A549 (cell line): Measurements from ENCODE around the gene CD8A. TPM values are rescaled to one million over a fixed set of nuclear protein-coding genes. Genes with fewer than 3 reads are reported as not detected.

ENCODE experiments used
- polyA plus RNA-seq, 4 experiments: library from polyadenylated mRNA; depleted of rRNA in 3 of 4; stranded (reverse); fragments of >200 nt; fragmentation: RNase III in 1 of 4; extraction: RNeasy Plus Mini Kit Qiagen cat#74134 plus additional on column Dnase treatment in 1 of 4; gene quantifications; 2 replicates in 3 of 4; 3 replicates in 1 of 4; pipeline ENCODE4 v1.2.3, GENCODE V29; 2011 to 2017

CD8A gene
- polyA plus RNA-seq, 2 of the 4 experiments (the other 2 are of a cell fraction), result 0.10 to 0.40 TPM

Other genes with a start within 250 kb of the CD8A start
- gene CHMP3, start 227.5 kb downstream of the CD8A start, polyA plus RNA-seq (2011; rRNA removed), result 175 and 246 TPM in 2 replicates
- 108 to 109 TPM (median 108 TPM) in 3 replicates for gene CHMP3, start 227.5 kb downstream of the CD8A start, polyA plus RNA-seq (2017; fragmentation: RNase III; extraction: RNeasy Plus Mini Kit Qiagen cat#74134 plus additional on column Dnase treatment)
- 30.0 and 38.3 TPM in 2 replicates for gene RNF103, start 167.0 kb downstream of the CD8A start, polyA plus RNA-seq (2011; rRNA removed)
- gene RNF103, start 167.0 kb downstream of the CD8A start, polyA plus RNA-seq (2017; fragmentation: RNase III; extraction: RNeasy Plus Mini Kit Qiagen cat#74134 plus additional on column Dnase treatment), result 18.8 to 23.1 TPM (median 20.0 TPM) in 3 replicates
- gene RMND5A, start 70.6 kb downstream of the CD8A start, polyA plus RNA-seq (2011; rRNA removed), result 28.0 and 32.6 TPM in 2 replicates
- 9.9 to 10.5 TPM (median 10.3 TPM) in 3 replicates for gene RMND5A, start 70.6 kb downstream of the CD8A start, polyA plus RNA-seq (2017; fragmentation: RNase III; extraction: RNeasy Plus Mini Kit Qiagen cat#74134 plus additional on column Dnase treatment)
- not detected in 2 replicates for gene CD8B, start 71.0 kb upstream of the CD8A start, polyA plus RNA-seq (2011; rRNA removed)
- not detected in 3 replicates for gene CD8B, start 71.0 kb upstream of the CD8A start, polyA plus RNA-seq (2017; fragmentation: RNase III; extraction: RNeasy Plus Mini Kit Qiagen cat#74134 plus additional on column Dnase treatment)
- gene RGPD1, start 151.2 kb upstream of the CD8A start, polyA plus RNA-seq (2011; rRNA removed), result 0.12 and 0.25 TPM in 2 replicates
- 0.11 to 0.29 TPM (median 0.19 TPM) in 3 replicates for gene RGPD1, start 151.2 kb upstream of the CD8A start, polyA plus RNA-seq (2017; fragmentation: RNase III; extraction: RNeasy Plus Mini Kit Qiagen cat#74134 plus additional on column Dnase treatment)
- gene PLGLB1, start 230.9 kb upstream of the CD8A start, polyA plus RNA-seq (2011; rRNA removed), result 1.7 TPM in 2 replicates
- gene PLGLB1, start 230.9 kb upstream of the CD8A start, polyA plus RNA-seq (2017; fragmentation: RNase III; extraction: RNeasy Plus Mini Kit Qiagen cat#74134 plus additional on column Dnase treatment), result 0.59 to 1.0 TPM in 2 of 3 replicates, not detected in the other